GM20000 (cell line): ENCODE data around the gene C2CD5.

Experiments
- DNase-seq: peaks from one replicate; pipeline ENCODE4 v3.0.0; 2012; ENCODE audit warnings: low spot score
- CTCF ChIP-seq: IDR thresholded peaks from 2 replicates; pipeline ENCODE4 v1.5.1; 2012; ENCODE audit warnings: mild to moderate bottlenecking, control low read depth; ENCODE audit errors: extremely low read depth, missing control alignments

The C2CD5 gene, protein sequence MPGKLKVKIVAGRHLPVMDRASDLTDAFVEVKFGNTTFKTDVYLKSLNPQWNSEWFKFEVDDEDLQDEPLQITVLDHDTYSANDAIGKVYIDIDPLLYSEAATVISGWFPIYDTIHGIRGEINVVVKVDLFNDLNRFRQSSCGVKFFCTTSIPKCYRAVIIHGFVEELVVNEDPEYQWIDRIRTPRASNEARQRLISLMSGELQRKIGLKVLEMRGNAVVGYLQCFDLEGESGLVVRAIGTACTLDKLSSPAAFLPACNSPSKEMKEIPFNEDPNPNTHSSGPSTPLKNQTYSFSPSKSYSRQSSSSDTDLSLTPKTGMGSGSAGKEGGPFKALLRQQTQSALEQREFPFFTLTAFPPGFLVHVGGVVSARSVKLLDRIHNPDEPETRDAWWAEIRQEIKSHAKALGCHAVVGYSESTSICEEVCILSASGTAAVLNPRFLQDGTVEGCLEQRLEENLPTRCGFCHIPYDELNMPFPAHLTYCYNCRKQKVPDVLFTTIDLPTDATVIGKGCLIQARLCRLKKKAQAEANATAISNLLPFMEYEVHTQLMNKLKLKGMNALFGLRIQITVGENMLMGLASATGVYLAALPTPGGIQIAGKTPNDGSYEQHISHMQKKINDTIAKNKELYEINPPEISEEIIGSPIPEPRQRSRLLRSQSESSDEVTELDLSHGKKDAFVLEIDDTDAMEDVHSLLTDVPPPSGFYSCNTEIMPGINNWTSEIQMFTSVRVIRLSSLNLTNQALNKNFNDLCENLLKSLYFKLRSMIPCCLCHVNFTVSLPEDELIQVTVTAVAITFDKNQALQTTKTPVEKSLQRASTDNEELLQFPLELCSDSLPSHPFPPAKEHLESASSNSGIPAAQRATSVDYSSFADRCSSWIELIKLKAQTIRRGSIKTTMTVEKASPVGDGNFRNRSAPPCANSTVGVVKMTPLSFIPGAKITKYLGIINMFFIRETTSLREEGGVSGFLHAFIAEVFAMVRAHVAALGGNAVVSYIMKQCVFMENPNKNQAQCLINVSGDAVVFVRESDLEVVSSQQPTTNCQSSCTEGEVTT

GRCh38 chr12:22544038-22544979, at the start of gene C2CD5:
C2CD5 (minus strand) TSS chr12:22544542; CDS start chr12:22544150, 392 bp downstream.
- TF ChIP-seq CTCF = peak; percentile 18
- DNase-seq = peak; percentile 91

DNA sequence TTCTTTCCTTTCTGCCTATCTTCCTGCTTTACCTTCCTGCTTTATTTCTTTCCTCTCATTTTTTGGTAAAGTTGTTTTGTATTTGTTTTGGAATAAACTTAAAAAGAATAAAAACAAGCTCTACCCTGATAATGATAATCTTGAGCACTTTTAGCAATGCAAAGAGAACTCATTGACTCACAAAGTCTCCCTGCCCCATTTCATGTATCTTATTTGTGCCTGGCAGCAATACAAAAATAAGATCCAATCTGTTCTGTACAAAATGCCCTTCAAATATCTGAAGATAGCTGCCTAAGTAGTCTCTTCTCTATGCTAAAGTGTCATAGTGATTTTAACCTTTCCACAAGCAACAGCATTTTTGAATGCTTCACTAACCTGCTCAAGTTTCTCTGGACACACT, 49.5 kb upstream of the C2CD5 start:
- TF ChIP-seq CTCF = no peak
- DNase-seq = no peak

DNA sequence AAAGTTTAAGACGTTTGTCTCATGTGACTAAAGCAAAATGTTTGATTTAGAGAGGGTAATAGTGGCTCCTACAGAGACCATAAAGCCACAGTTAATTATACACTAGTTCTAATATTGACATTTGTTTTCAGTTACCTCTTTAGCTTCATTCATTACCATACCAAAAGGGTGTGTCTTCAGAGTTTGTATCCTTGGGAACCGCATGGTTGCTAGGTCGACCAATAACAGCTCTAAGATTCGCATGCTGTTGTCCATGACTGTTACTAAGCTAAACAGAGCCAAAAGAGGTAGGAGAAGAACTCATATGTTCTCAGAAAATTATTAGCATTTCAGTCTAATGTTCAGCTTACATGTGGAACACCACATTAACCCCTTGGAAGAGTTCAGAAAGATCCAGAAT, 44.5 kb upstream of the C2CD5 start:
- DNase-seq = no peak
- no peak for TF ChIP-seq CTCF

DNA sequence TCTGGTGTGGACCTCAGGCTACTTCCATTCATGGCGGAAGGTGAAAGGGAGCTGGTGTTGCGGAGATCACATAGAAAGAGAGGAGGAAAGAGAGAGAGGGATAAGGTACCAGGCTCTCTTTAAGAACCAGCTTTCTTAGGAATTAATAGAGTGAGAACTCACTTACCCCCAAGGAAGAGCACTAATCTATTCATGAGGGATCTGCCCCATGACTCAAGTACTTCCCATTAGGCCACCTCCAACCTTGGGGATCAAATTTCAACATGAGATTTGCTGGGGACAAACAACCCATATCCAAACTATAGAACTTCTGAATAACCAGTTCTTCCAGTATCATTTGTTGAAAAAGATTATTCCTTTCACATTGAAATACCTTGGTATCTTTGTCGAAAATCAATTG, 34.0 kb upstream of the C2CD5 start:
- no peak for DNase-seq
- no peak for TF ChIP-seq CTCF

- TF ChIP-seq CTCF = no peak
- no peak for DNase-seq
These were observed 33.3 kb upstream of the C2CD5 start for GRCh38 chr12:22577667-22578066.

GRCh38 chr12:22576473-22576872, 32.1 kb upstream of the C2CD5 start:
- DNase-seq = no peak

More at GRCh38 chr12:22576473-22576872, 32.1 kb upstream of the C2CD5 start:
- TF ChIP-seq CTCF = no peak
